Neural progenitor cell (in vitro differentiated cells): Measurements from ENCODE around the gene NCF1.
"Not testable (repeated sequence)": the region's sequence is repeated elsewhere in the genome, so short reads cannot be mapped to it uniquely, and the experiment has no call there.

Experiments
- EZH2 ChIP-seq: fragments of 200-600 bp; sonication (generic); IDR thresholded peaks from 2 replicates; pipeline ENCODE4 v1.6.1; 2017; ENCODE audit warnings: antibody characterized with exemption, mild to moderate bottlenecking, moderate library complexity
- EZH2phosphoT487 ChIP-seq: fragments of 200-600 bp; sonication (generic); IDR thresholded peaks from 2 replicates; pipeline ENCODE4 v1.6.1; 2017; ENCODE audit warnings: antibody characterized with exemption
- TF ChIP-seq, protein P1 (sequence below): fragments of 200-600 bp; sonication (generic); IDR thresholded peaks from 2 replicates; pipeline ENCODE4 v1.5.1; 2017; ENCODE audit warnings: antibody characterized with exemption, mild to moderate bottlenecking

GRCh38 chr7:74783595-74783994, 9.8 kb downstream of the NCF1 start:
- TF ChIP-seq, protein P1, sequence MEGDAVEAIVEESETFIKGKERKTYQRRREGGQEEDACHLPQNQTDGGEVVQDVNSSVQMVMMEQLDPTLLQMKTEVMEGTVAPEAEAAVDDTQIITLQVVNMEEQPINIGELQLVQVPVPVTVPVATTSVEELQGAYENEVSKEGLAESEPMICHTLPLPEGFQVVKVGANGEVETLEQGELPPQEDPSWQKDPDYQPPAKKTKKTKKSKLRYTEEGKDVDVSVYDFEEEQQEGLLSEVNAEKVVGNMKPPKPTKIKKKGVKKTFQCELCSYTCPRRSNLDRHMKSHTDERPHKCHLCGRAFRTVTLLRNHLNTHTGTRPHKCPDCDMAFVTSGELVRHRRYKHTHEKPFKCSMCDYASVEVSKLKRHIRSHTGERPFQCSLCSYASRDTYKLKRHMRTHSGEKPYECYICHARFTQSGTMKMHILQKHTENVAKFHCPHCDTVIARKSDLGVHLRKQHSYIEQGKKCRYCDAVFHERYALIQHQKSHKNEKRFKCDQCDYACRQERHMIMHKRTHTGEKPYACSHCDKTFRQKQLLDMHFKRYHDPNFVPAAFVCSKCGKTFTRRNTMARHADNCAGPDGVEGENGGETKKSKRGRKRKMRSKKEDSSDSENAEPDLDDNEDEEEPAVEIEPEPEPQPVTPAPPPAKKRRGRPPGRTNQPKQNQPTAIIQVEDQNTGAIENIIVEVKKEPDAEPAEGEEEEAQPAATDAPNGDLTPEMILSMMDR, result not testable (repeated sequence)
- TF ChIP-seq EZH2, EZH2phosphoT487: not testable (repeated sequence)
